HG02759 (cell line): ENCODE data around the gene TFAP2C.
"Not testable (repeated sequence)": the region's sequence is repeated elsewhere in the genome, so short reads cannot be mapped to it uniquely, and the experiment has no call there.

ENCODE experiments used
- ATAC-seq: cut with Tn5 transposase; IDR thresholded peaks from one replicate; pipeline ENCODE4 v1.9.1; 2021; ENCODE audit warnings: mild to moderate bottlenecking, moderate library complexity; ENCODE audit not compliant: unreplicated experiment

TFAP2C gene

DNA sequence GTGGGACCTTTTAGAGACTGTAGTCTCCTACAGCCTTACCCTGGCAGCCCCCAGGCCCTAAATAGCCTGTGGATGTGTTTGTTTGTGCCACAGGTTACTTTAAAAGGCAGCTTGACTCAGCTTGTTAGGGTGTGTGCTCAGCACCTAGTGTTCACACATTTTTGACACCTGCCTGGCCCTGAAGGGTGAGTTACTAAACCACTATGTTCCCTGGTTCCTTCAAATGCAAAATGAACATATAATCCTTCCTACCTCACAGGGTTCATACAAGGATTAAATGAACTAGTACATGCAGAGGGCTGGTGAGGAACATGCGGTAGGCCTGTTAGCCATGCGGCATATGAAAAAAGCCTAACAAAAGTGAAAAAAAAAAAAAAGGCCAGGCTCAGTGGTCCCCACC lies 14.9 kb upstream of the TFAP2C start:
- ATAC-seq, result no peak

- no peak for ATAC-seq
These were observed 12.4 kb upstream of the TFAP2C start for GRCh38 chr20:56616716-56617115.

DNA sequence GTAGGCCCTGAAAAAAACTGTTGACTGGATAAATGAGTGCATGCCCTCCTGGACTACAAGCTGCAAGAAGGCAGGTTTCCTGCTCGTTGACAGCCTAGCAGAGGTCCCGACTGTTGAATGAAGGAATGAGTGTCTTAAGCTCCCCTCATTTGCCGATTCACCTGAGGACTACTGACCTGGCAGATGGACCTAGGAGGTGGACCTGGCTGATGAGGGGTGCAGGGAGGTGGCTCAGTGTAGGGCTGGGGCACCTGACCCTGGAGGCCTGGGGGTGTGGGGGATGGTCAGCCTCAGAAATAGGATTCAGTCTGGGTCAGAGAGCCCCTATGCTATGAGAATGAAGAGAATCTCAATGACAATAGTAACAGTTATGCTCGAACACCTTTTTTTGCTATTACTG lies 11.6 kb upstream of the TFAP2C start:
- no peak for ATAC-seq

GRCh38 chr20:56621730-56622129 lies 7.4 kb upstream of the TFAP2C start:
- ATAC-seq, result no peak

DNA sequence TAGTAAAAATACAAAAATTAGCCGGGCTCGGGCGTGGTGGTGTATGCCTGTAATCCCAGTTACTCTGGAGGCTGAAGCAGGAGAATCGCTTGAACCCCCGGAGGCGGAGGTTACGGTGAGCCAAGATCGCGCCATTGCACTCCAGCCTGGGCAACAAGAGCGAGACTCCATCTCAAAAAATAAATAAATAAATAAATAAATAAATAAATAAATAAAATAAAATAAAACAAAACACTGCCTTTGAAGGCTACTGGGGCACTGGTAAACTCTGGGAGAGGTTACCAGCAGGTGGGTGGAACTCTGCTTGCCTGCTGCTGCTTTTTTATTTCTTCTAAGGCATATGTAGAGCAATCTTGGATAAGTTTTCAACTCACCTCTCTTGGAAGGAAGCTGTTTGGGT lies 5.2 kb upstream of the TFAP2C start:
- not testable (repeated sequence) for ATAC-seq

DNA sequence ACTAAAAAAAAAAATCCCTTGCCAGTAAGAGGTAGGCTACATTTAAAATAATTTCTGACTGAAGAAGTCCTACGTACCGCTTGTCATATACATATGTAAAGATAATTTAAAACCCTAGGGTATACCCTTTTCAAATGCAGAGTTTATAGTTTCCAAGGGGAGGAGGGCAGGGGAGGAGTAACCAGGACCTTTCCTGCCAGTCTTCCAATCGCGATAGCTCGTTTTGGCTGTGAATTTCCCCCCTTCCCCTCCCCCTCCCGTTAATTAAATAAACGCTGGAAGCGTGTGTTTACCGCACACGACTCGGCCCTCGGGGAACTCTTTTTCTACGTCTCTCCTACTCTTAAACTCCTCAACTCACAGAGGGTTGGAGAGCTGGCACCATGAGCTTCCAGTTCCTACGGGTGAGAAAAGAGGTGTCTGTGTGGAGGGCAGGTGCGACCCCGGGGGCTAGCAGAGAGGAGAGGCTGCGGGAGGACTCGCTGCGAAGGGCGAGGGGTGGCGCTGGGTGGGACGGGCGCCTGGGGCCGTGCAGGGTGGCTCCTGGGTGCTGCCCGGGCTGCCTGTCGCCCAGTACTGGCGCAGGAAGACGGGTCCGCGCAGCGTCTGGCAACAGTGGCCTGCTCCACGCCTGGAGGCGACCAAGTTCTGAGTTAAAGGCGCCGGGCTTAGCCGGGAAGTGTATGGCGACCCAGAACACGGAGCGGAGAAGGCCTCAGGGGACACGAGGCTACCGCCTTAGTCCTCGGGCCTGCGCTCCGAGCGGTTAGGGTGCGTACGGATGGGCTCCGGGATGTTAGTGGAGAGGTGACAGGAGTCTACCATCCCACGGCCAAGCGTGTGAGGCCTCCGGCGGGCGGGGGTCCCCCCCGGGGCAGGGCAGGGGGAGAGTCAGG lies 4.1 kb upstream of the TFAP2C start:
- no peak for ATAC-seq

GRCh38 chr20:56625837-56626236 lies 3.3 kb upstream of the TFAP2C start:
- ATAC-seq, result no peak

GRCh38 chr20:56626367-56627121 lies 2.6 kb upstream of the TFAP2C start:
- no peak for ATAC-seq

DNA sequence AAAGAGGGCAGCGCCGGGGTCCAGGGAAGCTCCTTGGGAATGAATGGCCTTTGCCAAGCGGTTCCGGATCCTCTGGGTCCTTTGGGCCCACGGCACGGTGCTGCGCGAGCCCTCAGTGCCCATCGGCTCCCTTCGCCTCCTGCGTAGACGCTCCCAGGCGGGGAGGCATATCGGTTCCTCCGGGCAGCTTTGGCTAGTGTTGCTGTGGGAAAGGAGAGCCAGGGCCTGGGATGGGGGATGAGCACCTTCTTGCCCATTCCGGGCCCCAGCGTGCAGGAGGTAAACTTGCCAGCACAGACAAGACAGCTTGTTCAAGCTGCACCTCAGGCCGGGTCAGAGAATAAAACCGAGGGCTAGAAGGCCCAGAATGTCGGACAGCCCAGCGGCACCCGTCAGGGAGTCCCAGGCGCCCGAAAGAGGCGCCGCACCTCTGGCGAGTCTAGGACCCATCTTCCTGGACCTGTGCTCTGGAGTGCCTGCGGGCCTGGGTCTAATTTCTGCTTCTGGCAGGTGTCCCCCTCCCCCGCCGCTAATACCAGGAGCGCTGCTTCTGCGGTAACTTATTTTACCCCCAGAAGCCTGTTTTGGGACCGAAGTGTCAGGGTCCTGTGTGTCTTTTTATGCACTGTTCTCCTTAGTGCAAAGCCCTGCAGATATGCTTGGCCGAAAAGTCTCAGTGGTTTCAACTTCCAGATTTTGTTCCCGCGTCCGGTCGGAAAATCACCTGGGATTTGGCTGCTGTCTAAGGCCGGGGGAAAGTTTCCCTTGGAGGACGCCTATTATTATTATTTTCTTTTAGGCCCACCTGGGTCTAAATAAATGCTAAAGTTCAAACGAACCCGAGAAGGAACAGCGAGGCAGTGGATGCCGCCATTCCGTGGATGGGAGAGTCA lies 1.7 kb upstream of the TFAP2C start:
- ATAC-seq, result no peak

- ATAC-seq, result no peak
These were observed 862 bp upstream of the TFAP2C start for GRCh38 chr20:56628015-56628872.

DNA sequence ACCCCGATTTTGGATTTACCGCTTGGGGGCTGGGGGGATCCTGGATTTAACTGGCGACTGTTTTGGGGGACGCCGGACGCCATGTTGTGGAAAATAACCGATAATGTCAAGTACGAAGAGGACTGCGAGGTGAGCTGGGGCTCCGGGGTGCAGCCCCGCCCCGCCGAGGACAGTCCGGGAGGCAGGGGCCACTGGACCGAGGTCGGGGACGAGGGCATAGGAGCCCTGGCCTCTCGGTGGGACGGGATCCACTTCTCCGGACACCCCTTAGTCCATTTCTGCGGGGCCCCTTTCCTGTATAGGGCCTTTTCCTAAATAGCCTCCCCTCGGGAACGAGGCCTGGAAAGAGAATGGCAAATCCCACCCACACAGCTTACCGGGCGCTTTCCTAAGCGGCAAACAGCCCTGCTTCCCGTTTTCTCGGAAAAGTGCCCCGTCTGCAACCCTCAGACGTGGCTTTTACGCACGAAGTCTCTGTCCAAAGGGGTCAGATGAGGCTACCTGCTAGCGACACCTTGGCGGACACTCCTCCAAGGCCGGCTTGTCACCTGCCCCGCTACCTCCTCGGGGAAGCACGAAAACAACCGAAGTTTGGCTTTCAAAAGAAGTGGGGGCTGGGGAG lies 469 bp downstream of the TFAP2C start:
- no peak for ATAC-seq

- ATAC-seq, result no peak
These were observed 984 bp downstream of the TFAP2C start for GRCh38 chr20:56630086-56630493.

DNA sequence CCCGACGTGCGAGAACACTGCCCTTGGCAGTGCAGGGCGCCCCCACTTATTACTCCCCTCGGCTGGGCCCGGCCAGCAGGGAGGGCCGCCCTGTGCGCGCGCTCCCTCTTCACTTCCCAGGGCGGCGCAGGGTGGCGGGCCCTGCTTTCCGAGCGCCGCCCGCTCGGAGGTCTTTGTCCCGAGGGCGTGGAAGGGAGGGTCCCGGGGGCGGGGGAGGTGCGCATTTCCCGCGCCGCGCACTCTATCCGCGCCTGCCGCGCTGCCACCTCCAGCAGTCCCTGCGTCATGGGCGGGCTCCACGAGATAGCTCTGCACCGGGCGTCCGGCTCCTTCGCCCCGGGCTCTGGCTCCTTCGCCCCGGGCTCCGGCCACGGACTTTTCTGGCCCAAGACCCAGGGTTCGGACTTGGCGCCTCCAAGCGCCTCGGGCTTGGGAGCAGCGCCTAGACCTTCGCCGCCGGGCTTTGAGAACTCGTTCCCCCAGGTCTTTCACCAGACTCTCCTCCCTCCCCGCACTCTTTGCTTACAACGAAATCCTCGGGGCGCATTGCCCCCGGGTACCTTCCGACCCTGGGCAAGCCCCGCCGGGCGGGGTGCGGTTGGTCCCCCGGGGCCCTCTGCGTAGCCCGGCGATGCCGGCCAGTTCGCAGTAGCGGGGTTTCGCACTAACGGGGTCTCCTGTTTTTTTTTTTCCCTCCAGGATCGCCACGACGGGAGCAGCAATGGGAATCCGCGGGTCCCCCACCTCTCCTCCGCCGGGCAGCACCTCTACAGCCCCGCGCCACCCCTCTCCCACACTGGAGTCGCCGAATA lies 1.6 kb downstream of the TFAP2C start:
- no peak for ATAC-seq

GRCh38 chr20:56631318-56631989 lies 2.3 kb downstream of the TFAP2C start:
- ATAC-seq, result no peak

GRCh38 chr20:56631990-56632327 lies 2.9 kb downstream of the TFAP2C start:
- ATAC-seq, result no peak

DNA sequence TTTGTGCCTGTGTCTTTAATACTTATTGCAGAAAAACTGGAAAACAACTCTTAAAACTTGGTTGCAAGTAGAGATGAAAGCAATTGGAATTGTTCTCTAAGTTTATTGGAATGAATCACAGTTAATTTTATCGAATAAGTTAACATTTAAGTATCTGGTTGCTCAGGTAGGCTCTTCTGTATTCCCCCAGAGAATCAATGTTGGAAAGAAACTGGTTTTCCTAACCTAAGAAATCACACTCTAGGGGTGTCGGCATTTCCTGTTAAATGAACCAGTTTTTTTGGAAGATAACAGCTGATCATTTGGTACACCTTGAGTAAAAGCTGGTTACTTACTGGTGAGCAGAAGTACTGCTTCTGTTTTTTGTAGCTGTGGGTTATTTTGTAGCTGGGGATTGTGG lies 5.2 kb downstream of the TFAP2C start:
- no peak for ATAC-seq

- no peak for ATAC-seq
These were observed 5.8 kb downstream of the TFAP2C start for GRCh38 chr20:56634735-56635385.

GRCh38 chr20:56636716-56637115 lies 7.6 kb downstream of the TFAP2C start:
- ATAC-seq, result no peak
